Tibial nerve (tissue), 3 donors: Measurements from ENCODE around the gene FAM228B.

ENCODE experiments used
- CTCF ChIP-seq, 5 experiments: fragments of 200-600 bp in 3 of 5; fragments of 450-650 bp in 2 of 5; sonication (generic) in 3 of 5; IDR thresholded peaks; one replicate each; pipeline ENCODE4 v1.5.1; 2016 to 2019; ENCODE audit warnings: antibody characterized with exemption in 5 of 5, mild to moderate bottlenecking in 3 of 5, moderate library complexity in 2 of 5
- POLR2A ChIP-seq, 2 donors: fragments of 450-650 bp; IDR thresholded peaks; one replicate each; pipeline ENCODE4 v1.6.1; 2017; ENCODE audit warnings: antibody characterized with exemption in 2 of 2, mild to moderate bottlenecking in 2 of 2, moderate library complexity in 2 of 2

DNA sequence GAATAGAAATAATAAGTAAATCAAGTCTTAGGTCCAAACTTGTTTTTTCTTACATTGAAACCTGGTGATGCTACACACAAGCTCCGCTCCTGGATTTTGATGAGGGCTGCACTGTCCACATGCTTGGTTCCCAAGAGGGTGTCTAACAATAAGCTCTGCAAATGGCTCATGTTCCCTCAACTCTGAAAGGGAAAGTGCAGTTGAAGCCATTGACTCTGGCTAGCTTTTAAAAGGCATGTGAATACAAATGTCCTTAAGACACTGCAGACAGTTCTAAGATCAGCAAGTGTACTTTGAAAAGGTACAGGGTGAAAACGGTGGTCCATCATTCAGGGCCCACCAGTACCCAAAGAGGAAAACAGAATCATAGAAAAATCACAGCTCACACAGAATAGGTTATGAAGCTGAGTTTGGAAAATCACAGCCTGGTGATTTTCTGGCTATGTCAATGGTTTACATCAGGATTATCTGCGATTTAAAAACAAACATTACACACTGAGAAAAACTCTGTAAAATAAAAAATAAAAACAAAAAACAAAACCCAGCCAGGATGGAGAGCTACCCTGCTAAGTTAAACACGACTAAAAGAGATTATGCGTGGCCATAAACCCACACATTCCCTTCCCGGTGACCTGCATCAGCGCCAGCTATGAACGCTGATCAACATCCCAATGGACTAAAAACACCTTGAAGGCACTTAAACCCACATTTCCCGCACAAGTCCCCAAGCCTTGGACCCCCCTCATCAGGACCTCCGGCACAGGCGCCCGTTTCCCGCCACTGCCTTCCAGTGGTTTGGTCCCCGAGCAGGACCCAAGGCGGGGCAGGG, 689 bp upstream of the FAM228B start:
- TF ChIP-seq POLR2A (IDR thresholded peaks at IDR 0.05) (no peak), CTCF (IDR thresholded peaks at IDR 0.05) (no peak)
